OCI-LY3 (cell line): Measurements from ENCODE around the gene SOD3.

Source experiments
- EZH2phosphoT487 ChIP-seq: fragments of 200-600 bp; shearing (Covaris generic); IDR thresholded peaks from 2 replicates; pipeline ENCODE4 v1.6.1; 2018; ENCODE audit warnings: antibody characterized with exemption, mixed run types, low read depth
- TF ChIP-seq, protein P1 (sequence below): fragments of 200-600, 300-600 bp; sonication (generic); IDR thresholded peaks from 2 replicates; pipeline ENCODE4 v1.5.1; 2014; ENCODE audit warnings: antibody characterized with exemption, low read length, low read depth

DNA sequence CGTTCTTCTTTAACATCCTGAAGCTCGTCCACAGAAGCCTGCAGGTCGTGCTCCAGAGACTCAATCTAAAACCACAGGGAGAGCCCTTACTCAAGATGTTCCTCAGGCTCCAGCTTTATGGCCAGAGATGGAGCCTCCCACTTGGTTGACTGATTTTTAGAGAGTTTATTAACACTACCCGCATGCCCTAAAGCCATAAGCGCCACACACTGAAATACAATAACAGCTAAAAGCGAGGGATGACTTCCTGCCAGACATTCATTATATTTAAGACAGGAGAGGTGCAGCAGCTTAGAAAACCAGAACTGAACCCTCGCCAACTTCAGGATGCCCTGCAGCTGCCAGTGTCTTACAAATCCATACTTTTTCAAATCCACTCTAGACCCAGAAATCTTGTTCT lies 42.0 kb downstream of the SOD3 start:
- TF ChIP-seq, protein P1, sequence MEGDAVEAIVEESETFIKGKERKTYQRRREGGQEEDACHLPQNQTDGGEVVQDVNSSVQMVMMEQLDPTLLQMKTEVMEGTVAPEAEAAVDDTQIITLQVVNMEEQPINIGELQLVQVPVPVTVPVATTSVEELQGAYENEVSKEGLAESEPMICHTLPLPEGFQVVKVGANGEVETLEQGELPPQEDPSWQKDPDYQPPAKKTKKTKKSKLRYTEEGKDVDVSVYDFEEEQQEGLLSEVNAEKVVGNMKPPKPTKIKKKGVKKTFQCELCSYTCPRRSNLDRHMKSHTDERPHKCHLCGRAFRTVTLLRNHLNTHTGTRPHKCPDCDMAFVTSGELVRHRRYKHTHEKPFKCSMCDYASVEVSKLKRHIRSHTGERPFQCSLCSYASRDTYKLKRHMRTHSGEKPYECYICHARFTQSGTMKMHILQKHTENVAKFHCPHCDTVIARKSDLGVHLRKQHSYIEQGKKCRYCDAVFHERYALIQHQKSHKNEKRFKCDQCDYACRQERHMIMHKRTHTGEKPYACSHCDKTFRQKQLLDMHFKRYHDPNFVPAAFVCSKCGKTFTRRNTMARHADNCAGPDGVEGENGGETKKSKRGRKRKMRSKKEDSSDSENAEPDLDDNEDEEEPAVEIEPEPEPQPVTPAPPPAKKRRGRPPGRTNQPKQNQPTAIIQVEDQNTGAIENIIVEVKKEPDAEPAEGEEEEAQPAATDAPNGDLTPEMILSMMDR = no peak
- TF ChIP-seq EZH2phosphoT487 = no peak
